T-helper 2 cell treated with Interferon-gamma antibody and Interleukin-4, amounts not matched to agents 100 ng/mL and 5 ng/mL, for 36 hours (primary cell): ENCODE results near the gene RNF157. TPM values are rescaled to one million over a fixed set of nuclear protein-coding genes. Genes with fewer than 3 reads are reported as not detected.

Source experiments
- intact Hi-C: fragments of 100-400 bp; cut with micrococcal nuclease; formaldehyde crosslinking; loops from one replicate; pipeline ENCODE4 v1.15.1; 2023
- total RNA-seq: library from RNA; stranded (reverse); gene quantifications from 2 replicates; pipeline ENCODE4 v1.2.3, GENCODE V29; 2022

Gene RNF157
- 58.3 and 66.0 TPM in 2 replicates for total RNA-seq

DNA sequence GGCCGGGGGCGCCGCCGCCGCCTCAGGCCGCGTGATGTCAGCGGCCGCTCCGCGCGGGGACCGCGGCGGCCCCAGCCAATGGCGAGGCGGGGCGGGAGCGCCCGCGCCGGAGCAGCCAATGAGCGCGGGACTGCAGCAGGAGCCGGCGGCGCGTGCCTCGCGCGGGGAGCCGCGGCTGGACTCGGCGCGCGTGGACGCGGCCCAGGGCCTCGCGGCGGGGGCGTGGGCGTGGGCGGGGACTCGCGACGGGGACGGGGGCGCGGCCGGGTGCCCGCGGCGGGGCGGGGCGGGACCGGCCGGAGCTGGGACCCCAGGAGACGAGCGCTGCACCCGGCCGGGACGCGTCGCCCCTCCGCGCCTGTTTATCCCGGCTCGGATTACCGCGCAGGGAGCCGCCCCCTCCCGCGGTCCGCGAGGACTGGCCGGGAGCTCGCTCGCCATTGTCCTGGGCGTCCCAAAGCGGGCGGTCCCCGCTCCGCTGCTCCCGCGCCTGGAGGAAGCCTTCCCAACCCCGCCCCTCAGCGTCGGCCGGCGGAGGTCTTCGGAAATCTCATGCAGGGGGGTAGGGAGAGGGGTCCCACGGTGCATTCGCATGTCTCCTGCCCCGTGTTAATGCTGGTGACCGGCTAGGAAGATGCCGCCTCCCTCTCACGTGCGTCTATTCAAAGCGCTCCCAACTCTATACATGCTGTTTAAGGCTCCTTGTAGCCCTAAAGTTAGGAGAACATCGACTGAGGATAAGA is at the start of gene RNF157:
TSS of gene RNF157 (minus strand) at position 33 of the 743 bp plus-strand sequence. CDS start 253 bp downstream, outside the sequence.
- intact Hi-C loops = no loop called here

- intact Hi-C loops = no loop called here
These were observed 41.5 kb upstream of the RNF157 start for GRCh38 chr17:76281573-76282371.

DNA sequence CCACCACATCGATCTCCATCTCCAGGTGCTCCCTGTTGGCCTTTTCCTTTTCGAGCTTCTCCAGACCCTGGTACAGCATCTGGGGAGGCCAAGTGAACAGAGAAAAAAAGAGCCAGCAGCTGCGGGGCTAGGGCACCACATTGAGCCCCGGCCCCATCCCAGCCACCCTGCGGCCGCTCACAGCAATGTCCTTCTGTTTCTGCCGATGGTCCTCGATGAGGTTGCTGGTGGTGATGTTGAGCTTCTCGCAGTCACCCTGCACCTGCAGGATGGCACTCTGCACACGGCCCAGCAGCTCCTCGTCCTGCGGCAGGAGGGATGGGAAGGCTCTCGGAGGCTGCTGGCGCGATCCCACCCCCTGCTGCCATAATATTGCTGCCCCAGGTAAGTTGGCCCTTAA is 40.4 kb upstream of the RNF157 start:
- intact Hi-C loops = no loop called here

DNA sequence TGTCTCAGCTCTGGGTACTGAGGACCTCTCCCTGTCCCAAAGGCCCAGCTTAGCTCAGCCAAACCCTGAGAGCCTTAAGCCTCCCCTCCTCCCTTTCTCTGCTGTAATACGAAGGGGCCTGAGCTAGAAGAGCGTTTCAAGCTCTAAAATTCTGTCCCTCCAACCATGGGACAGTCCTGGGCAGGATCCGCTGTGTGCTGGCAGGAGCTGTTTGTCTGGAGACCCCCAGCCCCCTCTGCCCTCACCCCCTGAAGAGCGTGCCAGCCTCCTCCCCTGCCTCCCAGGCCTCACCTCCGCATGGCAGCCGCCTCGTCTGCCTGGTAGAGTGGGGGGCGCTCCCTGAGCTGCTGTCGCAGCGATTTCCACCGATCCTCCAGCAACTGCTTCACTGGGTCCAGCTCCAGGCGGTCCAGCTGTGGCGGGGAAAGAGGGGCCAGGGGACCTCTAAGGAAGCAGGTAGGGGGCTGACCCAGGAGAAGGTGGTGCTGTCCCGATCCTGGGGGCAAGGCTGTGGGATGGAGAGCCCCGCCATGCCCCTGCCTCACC is 39.5 kb upstream of the RNF157 start:
- intact Hi-C loops = loop anchor here (1.0 kb wide), 2 partner anchors 159 to 266 kb away; no protein-coding TSS in a partner anchor

DNA sequence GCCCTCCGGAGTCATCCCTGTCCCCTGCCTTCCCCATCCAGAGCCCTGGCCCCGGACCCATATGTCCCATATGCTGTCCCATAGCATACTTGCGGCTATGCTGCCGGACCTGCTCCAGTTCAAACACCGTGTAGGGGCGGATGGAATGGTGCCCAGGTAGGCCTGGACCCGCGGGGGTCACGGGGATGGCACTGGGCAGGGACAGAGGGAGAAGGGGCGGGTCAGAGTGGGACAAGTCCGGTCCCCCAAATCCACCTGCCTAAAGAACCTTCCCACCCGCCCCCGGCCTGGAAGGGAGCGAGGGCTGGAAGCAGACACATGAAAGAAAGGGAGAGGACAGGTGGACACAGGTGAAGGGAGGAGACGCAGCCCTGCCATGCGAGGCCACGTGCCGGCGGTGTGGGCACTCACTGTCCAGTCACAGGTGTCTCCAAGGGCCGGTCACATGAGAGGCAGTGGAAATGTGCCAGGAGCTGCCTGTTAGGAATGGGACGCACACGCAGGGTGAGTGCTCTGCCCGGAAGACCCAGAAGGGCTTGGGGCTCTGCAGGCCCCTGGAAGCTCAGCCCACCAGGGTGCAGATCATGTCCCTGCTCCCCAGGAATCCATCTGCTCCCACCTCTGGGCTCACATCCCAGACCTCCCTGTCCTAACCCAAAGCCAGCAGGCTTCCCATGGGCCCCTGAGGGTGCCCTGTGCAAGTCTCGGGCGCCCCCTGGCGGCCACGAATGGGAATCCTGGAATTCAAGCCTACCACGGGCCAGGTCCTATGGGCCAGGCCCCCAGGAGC is 38.9 kb upstream of the RNF157 start:
- intact Hi-C loops = loop anchor here (1.0 kb wide), 2 partner anchors 158 to 265 kb away; no protein-coding TSS in a partner anchor

DNA sequence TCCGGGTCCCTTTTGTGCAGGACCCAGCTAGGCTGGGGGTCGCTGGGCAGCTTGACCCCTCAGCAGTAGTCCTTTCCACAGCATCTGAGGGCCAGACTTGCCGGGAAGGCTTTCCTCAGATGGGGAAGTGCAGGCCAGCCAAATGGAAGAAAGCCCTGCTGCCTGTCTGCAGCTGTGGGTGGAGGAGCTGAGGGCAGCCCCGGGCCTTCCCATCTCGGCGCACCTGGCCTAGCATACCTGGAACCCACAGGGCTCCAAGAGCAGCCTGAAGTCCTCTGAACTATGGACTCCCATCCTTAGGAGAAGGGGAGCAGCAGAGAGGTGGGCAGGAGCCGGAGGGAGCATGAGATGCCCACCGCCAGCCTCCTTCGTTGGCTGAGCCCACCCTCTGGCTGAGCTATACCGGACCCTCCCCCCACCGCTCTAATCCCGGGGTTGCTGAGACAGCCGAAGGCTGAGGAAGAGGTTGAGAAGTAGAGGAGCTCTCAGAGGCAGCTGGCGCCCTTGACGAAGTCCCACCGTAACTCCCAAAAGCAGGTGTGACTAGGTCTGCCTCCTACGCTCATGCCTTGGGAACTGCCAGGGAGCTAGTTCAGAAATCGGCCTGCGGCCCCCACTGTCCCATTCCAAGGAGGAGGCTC is 38.1 kb upstream of the RNF157 start:
- intact Hi-C loops = no loop called here

GRCh38 chr17:76277300-76278267 is 37.3 kb upstream of the RNF157 start:
- intact Hi-C loops = no loop called here

- intact Hi-C loops = no loop called here
These were observed 36.4 kb upstream of the RNF157 start for GRCh38 chr17:76276461-76277299.

GRCh38 chr17:76276069-76276431 is 35.8 kb upstream of the RNF157 start:
- intact Hi-C loops = no loop called here

DNA sequence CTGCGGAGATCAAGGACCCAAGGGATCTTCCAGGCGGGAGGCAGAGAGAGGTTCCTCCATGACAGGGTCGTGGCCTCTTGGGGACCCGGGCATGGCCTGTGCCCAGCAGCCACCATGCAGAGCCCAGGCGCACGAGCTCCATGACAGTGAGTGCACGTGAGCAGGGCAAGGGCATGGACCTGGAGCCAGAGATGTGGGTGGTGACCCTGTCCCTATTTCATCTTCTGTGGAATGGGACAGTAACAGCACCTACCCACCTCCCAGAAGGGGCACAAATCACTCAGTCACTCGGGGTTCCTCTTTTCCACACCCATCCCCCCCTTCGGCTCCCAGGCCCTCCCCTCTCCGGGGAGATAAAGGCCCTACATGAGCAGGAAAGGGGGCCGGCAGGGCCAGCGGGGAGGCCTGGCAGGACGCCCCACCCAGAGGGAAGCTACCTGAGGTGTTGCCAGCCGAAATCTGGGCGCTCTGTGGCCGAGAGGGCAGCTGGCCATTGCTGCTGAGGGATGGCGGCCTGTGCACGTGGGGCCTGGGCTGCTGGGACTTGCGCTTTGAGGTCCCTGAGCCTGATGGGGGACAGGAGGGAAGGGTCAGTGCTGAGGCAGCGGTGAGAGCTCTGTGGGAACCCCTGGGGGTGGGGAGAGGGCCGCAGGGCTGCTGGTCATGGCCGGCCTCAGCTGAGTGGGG is 35.2 kb upstream of the RNF157 start:
- intact Hi-C loops = no loop called here

GRCh38 chr17:76274112-76274956 is 34.0 kb upstream of the RNF157 start:
- intact Hi-C loops = no loop called here

- intact Hi-C loops = loop anchor here (2.0 kb wide), 1 partner anchor 81 kb away; no protein-coding TSS in a partner anchor
These were observed 33.3 kb upstream of the RNF157 start for GRCh38 chr17:76273445-76274111.

DNA sequence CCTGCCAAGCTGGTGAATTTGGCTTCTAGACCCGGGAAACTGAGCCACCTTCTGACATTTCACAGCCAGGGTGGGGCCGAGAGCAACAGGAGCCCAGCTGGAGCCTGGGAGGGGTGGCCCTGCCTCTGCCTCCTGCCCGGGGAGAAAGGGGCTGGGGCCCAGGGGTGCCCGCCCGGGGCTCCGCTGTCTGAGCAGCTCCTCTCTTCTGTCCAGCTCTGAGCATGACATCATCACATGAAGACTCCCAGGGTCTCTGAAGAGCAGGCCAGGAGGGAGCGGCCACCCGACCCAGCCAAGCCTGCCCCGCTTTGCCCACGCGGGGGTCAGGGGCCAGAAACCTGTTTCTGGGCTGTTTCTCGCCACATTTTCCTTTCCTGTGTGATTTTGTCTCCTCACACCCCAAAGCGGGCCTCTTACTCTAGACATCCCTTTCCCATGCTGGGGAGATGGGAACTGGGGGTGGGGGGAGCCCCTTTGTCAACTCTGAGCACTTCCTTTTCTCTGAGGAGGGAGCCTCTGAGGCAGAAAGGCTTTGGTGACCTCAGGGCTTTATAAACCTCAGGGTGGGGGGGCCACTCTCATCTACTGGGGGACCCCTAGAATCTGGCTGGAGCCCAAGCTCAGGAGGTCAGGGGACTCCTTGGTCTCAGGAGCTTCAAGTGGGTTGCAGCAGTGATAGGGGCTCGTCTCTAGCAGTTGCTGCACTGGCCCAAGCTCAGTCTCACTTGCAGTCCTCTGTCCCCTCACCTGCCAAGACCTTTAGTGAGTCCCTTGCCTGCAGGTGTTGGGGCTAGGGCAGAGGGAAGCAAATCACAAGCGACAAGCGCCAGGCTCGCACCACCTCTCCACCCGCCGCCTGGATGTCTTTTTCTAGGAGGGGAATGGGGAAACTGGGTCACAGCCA is 32.5 kb upstream of the RNF157 start:
- intact Hi-C loops = loop anchor here (2.0 kb wide), 1 partner anchor 80 kb away; no protein-coding TSS in a partner anchor

- intact Hi-C loops = loop anchor here (2.0 kb wide), 1 partner anchor 79 kb away; no protein-coding TSS in a partner anchor
These were observed 31.6 kb upstream of the RNF157 start for GRCh38 chr17:76271669-76272540.
